CD14-positive monocyte (primary cell): ENCODE results near the gene CD247. TPM values are rescaled to one million over a fixed set of nuclear protein-coding genes. Genes with fewer than 3 reads are reported as not detected.

Experiments
- DNase-seq, 3 donors: peaks; one replicate each; pipeline ENCODE4 v3.0.0-alpha.2; 2011 to 2022
- H2AFZ ChIP-seq: 2 replicates; pipeline ENCODE4 v1.6.0; 2012; ENCODE audit warnings: mild to moderate bottlenecking, low read depth, low read length, inconsistent platforms; ENCODE audit not compliant: insufficient read depth, poor library complexity, severe bottlenecking
- H3K27ac ChIP-seq, 2 donors: 1 replicate in 1 of 2; 2 replicates in 1 of 2; pipeline ENCODE4 v1.5.1; 2012 to 2013; ENCODE audit warnings: low read length in 2 of 2, control low read depth in 1 of 2, inconsistent platforms in 1 of 2, low read depth in 1 of 2, mild to moderate bottlenecking in 1 of 2
- H3K27me3 ChIP-seq, 2 donors: one replicate each; pipeline versions ENCODE4 v1.6.0 to v1.6.1; 2011 to 2013; ENCODE audit warnings: low read length in 2 of 2; ENCODE audit not compliant: control insufficient read depth in 2 of 2, insufficient read depth in 2 of 2
- H3K36me3 ChIP-seq, 2 donors: replicated peaks in 1 of 2; 1 replicate in 1 of 2; 2 replicates in 1 of 2; pipeline versions ENCODE4 v1.5.1 to v1.6.1; 2012 to 2013; ENCODE audit warnings: low read length in 2 of 2, control low read depth in 1 of 2, inconsistent platforms in 1 of 2, mild to moderate bottlenecking in 1 of 2; ENCODE audit not compliant: insufficient read depth in 2 of 2, control insufficient read depth in 1 of 2
- H3K4me1 ChIP-seq, 2 donors: 1 replicate in 1 of 2; 2 replicates in 1 of 2; pipeline versions ENCODE4 v1.5.1 to v1.6.1; 2012 to 2013; ENCODE audit warnings: low read length in 2 of 2, control low read depth in 1 of 2, inconsistent platforms in 1 of 2, mild to moderate bottlenecking in 1 of 2, moderate library complexity in 1 of 2; ENCODE audit not compliant: insufficient read depth in 2 of 2, control insufficient read depth in 1 of 2
- H3K4me2 ChIP-seq: replicated peaks from 2 replicates; pipeline ENCODE3; 2012; ENCODE audit warnings: low read length, moderate library complexity, mild to moderate bottlenecking; ENCODE audit not compliant: poor library complexity, severe bottlenecking; ENCODE audit errors: extremely low read depth
- H3K4me3 ChIP-seq, 3 experiments: fragments of 200-600 bp in 1 of 3; sonication (generic) in 1 of 3; replicated peaks in 1 of 3; 1 replicate in 2 of 3; 2 replicates in 1 of 3; pipeline ENCODE4 v1.5.1; 2011 to 2013; ENCODE audit warnings: low read length in 3 of 3, mild to moderate bottlenecking in 3 of 3, control low read depth in 2 of 3, low read depth in 2 of 3, inconsistent platforms in 1 of 3, moderate library complexity in 1 of 3
- H3K79me2 ChIP-seq: 2 replicates; pipeline ENCODE4 v1.6.0; 2012; ENCODE audit warnings: mild to moderate bottlenecking, control low read depth, inconsistent platforms, low read length, moderate library complexity; ENCODE audit not compliant: insufficient read depth
- H3K9ac ChIP-seq: 2 replicates; pipeline ENCODE4 v1.6.0; 2017; ENCODE audit warnings: low read length, mild to moderate bottlenecking; ENCODE audit not compliant: insufficient read depth, poor library complexity, severe bottlenecking
- H3K9me3 ChIP-seq, 2 donors: replicated peaks in 1 of 2; 1 replicate in 1 of 2; 2 replicates in 1 of 2; pipeline versions ENCODE4 v1.5.1 to v1.6.1; 2012 to 2013; ENCODE audit warnings: low read length in 2 of 2, control low read depth in 1 of 2; ENCODE audit not compliant: control insufficient read depth in 1 of 2, insufficient read depth in 1 of 2
- H4K20me1 ChIP-seq: 2 replicates; pipeline ENCODE4 v1.6.0; 2012; ENCODE audit warnings: mild to moderate bottlenecking, low read length, control low read depth, moderate library complexity; ENCODE audit not compliant: insufficient read depth
- H3K27ac Mint-ChIP-seq, 7 donors: one replicate each; pipeline ENCODE4 v1.8.0; 2020; ENCODE audit warnings: mild to moderate bottlenecking in 7 of 7, mixed read lengths in 7 of 7, moderate library complexity in 6 of 7, inconsistent platforms in 2 of 7
- H3K27me3 Mint-ChIP-seq, 3 donors: one replicate each; pipeline ENCODE4 v1.8.0; 2021 to 2022; ENCODE audit warnings: low read depth in 3 of 3, mild to moderate bottlenecking in 3 of 3, mixed read lengths in 3 of 3, moderate library complexity in 3 of 3, inconsistent platforms in 1 of 3
- H3K36me3 Mint-ChIP-seq, 2 donors: one replicate each; pipeline ENCODE4 v1.8.0; 2020; ENCODE audit warnings: mixed read lengths in 2 of 2, inconsistent platforms in 1 of 2, mild to moderate bottlenecking in 1 of 2
- H3K4me1 Mint-ChIP-seq: one replicate; pipeline ENCODE4 v1.8.0; 2020; ENCODE audit warnings: mild to moderate bottlenecking, mixed read lengths
- H3K4me3 Mint-ChIP-seq, 2 donors: one replicate each; pipeline ENCODE4 v1.8.0; 2020; ENCODE audit warnings: mild to moderate bottlenecking in 2 of 2, mixed read lengths in 2 of 2, moderate library complexity in 1 of 2
- H3K9me3 Mint-ChIP-seq, 7 donors: one replicate each; pipeline ENCODE4 v1.8.0; 2020 to 2022; ENCODE audit warnings: mixed read lengths in 7 of 7, mild to moderate bottlenecking in 6 of 7, moderate library complexity in 6 of 7, inconsistent platforms in 2 of 7
- WGBS: methylation state at CpG from one replicate; pipeline ENCODE4 v1.1.5; 2013; ENCODE audit warnings: missing lambda C conversion rate; ENCODE audit not compliant: insufficient coverage; 5-methylcytosine and 5-hydroxymethylcytosine counted together
- intact Hi-C, 2 donors: fragments of 100-400 bp; cut with micrococcal nuclease; formaldehyde crosslinking; loops; one replicate each; pipeline versions ENCODE4 v1.15.0 to v1.15.1; 2023
- polyA plus RNA-seq, 3 donors: library from polyadenylated mRNA; depleted of rRNA in 1 of 3; unstranded in 2 of 3; stranded (reverse) in 1 of 3; fragments of 300-500 nt in 2 of 3; fragments of >200 nt in 1 of 3; fragmentation: Illumina TruSeq in 2 of 3; gene quantifications; 1 replicate in 2 of 3; 2 replicates in 1 of 3; pipeline ENCODE4 v1.2.3, GENCODE V29; 2012 to 2021
- TF ChIP-seq, protein P1 (sequence below): fragments of 200-600 bp; IDR thresholded peaks from one replicate; pipeline ENCODE4 v1.8.0; 2022; ENCODE audit warnings: antibody characterized with exemption, mild to moderate bottlenecking

CD247 gene
- polyA plus RNA-seq, 3 donors, result 0.29 to 1.8 (median 1.6) TPM

DNA sequence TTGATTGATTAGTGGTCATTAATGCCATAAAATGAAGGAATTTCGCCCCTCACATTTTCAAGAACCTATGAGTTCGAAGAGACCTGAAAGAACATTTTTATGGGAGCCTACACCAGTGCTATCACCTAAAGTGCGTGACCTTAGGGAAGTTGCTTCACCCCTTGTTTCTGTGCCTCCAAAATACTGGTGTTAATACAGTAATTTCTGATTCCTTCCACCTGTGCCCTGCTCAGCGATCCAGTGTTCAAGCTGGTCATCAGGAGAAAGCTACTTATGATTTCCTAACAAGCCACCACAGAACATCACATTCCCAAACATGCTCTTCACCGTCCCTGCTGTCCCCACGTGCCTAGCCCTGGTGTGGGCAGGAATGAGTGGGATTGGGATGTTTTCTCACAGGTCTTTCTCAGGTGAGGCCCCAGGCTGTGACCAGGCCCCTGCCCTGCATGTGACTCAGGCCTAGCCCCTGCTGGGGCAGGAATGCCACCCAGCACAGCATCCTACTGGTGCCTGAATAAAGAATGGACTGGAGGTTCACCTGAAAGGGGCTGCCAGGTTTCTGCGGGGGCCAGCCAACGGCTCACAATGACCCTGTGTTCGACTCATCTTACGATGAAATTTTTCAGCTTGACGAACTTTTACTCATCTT lies 60.3 kb downstream of the CD247 start:
- DNase-seq, result no peak
- no peaks in the 10 kb centered on the region for H3K36me3 ChIP-seq
- H3K4me3 ChIP-seq, result no peak overlapping the region
- 94% methylated on average over 6 of the region's 11 CpGs for whole genome bisulfite sequencing
- Mint-ChIP-seq H3K27ac (no peak overlapping the region), H3K36me3 (no peaks in the 10 kb centered on the region), H3K4me3 (no peak overlapping the region), H3K4me1 (peaks cover 11% of the 10 kb centered on the region), H3K9me3 (no peaks in the 10 kb centered on the region), H3K27me3 (peaks cover 12 to 29% (median 15%) of the 10 kb centered on the region in 3 donors)
- no peaks in the 10 kb centered on the region for H4K20me1 ChIP-seq
- TF ChIP-seq, protein P1, sequence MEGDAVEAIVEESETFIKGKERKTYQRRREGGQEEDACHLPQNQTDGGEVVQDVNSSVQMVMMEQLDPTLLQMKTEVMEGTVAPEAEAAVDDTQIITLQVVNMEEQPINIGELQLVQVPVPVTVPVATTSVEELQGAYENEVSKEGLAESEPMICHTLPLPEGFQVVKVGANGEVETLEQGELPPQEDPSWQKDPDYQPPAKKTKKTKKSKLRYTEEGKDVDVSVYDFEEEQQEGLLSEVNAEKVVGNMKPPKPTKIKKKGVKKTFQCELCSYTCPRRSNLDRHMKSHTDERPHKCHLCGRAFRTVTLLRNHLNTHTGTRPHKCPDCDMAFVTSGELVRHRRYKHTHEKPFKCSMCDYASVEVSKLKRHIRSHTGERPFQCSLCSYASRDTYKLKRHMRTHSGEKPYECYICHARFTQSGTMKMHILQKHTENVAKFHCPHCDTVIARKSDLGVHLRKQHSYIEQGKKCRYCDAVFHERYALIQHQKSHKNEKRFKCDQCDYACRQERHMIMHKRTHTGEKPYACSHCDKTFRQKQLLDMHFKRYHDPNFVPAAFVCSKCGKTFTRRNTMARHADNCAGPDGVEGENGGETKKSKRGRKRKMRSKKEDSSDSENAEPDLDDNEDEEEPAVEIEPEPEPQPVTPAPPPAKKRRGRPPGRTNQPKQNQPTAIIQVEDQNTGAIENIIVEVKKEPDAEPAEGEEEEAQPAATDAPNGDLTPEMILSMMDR, result no peak
- H3K79me2 ChIP-seq, result no peaks in the 10 kb centered on the region
- H3K27me3 ChIP-seq, result peaks cover 0 to 13% of the 10 kb centered on the region in 2 donors
- no peak overlapping the region for H3K27ac ChIP-seq
- H3K9me3 ChIP-seq, result no peaks in the 10 kb centered on the region
- H3K4me1 ChIP-seq, result peaks cover 5 to 6% of the 10 kb centered on the region in 2 donors
- intact Hi-C loops, result loop anchor here in 1 of 2 donors (10.0 kb wide), 1 partner anchor 77 kb away; no protein-coding TSS in a partner anchor
- H2AFZ ChIP-seq, result no peak overlapping the region
- H3K9ac ChIP-seq, result no peak overlapping the region
- no peak overlapping the region for H3K4me2 ChIP-seq

DNA sequence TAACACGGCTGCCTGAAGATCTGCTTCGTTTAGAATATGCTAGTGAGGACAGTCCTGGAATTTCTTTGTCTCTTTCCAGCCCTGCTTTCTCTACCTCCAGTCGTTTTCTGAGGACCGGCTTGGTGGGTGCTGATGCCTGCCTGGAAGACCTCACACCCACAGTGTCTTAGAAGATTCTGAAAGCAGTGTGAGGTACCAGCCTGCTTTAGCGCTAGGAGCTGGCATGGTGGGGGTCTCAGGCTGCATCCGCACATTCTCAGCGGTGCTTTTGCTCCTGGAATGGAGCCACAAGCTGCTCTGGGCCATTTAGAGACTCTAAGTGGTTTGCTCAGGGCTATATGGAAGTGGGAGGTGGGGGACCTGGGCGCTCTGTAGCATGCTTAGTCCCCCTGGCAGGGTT lies 61.4 kb downstream of the CD247 start:
- Mint-ChIP-seq H3K27ac (no peak overlapping the region), H3K9me3 (no peaks in the 10 kb centered on the region), H3K36me3 (no peaks in the 10 kb centered on the region), H3K27me3 (peaks cover 12 to 34% (median 19%) of the 10 kb centered on the region in 3 donors), H3K4me3 (peak overlapping the region in 1 of 2 donors; percentile 21), H3K4me1 (peaks cover 11% of the 10 kb centered on the region)
- H3K27ac ChIP-seq, result no peak overlapping the region
- H3K79me2 ChIP-seq, result no peaks in the 10 kb centered on the region
- TF ChIP-seq, protein P1, result no peak
- no peak overlapping the region for H3K4me2 ChIP-seq
- no peak for DNase-seq
- no peak overlapping the region for H3K4me3 ChIP-seq
- no peak overlapping the region for H2AFZ ChIP-seq
- 87% methylated on average over 4 of the region's 8 CpGs for WGBS
- H3K9ac ChIP-seq, result no peak overlapping the region
- intact Hi-C loops, result loop anchor here in 1 of 2 donors (10.0 kb wide), 1 partner anchor 78 kb away; no protein-coding TSS in a partner anchor
- H3K9me3 ChIP-seq, result no peaks in the 10 kb centered on the region
- H3K27me3 ChIP-seq, result peaks cover 0 to 13% of the 10 kb centered on the region in 2 donors
- no peaks in the 10 kb centered on the region for H4K20me1 ChIP-seq
- H3K36me3 ChIP-seq, result no peaks in the 10 kb centered on the region
- H3K4me1 ChIP-seq, result peaks cover 5 to 6% of the 10 kb centered on the region in 2 donors
